ENCODE measurements around the gene WDFY4.

Gene WDFY4

GRCh38 chr10:48745662-48746245, 61.1 kb downstream of the WDFY4 start:
- no peak for DNase-seq

DNA sequence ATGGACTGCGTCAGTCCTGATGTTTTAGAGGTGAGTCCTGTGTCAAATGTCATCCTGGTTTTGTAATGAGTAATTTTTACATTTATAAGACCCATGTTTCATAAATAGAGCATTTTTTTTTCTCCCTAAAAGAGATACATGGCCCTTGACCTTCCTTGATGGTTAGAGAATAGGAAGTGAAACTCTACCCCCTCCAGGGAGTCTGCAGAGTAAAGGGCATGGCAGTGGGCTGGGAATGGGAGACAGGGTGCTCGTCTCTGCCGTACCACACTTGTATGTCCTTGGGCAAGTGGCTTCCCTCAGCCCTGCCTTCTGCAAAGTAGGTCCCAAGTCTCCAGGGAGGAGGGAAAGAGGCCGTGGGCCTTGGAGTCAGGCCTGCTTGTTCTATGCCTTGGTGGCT, 63.9 kb downstream of the WDFY4 start:
- peak; percentile 91 for DNase-seq

DNA sequence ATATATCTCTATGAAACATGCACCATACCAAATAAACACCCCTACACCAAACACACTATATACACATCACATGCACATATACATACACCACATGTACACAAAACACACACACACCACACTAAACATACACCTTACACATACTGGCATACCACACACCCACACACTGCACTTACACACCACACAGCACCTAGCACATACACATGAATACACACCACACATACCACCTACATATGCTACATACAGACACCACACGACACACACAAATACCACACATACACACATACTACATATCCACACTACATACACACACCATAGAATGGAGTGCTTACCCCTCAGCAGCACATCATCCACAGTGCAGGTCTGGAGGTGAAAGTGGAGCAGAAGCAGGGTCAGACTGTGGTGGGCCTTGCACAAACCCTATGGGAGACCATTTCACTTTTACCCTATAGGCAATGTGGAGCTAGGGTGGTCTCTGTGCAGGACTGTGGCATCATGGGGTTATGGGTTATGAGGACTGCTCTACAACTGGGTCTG, 64.6 kb downstream of the WDFY4 start:
- DNase-seq: no peak

- no peak for DNase-seq
Observed at GRCh38 chr10:48750019-48750418, 65.3 kb downstream of the WDFY4 start.

- DNase-seq: no peak
Observed at GRCh38 chr10:48750991-48751390, 66.3 kb downstream of the WDFY4 start.

GRCh38 chr10:48751730-48752129, 67.1 kb downstream of the WDFY4 start:
- no peak for DNase-seq

DNA sequence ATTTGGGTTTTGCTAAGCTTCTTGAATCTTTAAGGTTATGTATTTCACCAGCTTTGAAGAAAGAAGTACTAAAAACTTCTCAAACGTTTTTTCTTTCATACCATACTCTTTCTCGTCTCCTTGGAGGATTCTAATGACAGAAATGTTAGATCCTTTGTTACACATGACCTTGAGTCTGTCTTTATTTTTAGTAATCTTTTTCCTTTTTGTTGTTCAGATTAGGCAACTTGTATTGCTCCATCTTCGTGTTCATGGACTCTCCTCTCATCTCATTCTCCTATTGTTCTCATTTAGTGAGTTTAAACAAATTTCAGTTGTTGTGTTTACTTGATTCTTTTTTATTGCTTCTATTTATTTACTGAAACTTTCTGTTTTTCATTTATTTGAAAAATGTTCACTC, 73.7 kb downstream of the WDFY4 start:
- DNase-seq: peak; percentile 45

- peak; percentile 78 for DNase-seq
Observed at GRCh38 chr10:48759113-48759901, 74.6 kb downstream of the WDFY4 start.

GRCh38 chr10:48760983-48761382, 76.3 kb downstream of the WDFY4 start:
- DNase-seq: no peak

GRCh38 chr10:48762064-48763042, 77.7 kb downstream of the WDFY4 start:
- DNase-seq: no peak

DNA sequence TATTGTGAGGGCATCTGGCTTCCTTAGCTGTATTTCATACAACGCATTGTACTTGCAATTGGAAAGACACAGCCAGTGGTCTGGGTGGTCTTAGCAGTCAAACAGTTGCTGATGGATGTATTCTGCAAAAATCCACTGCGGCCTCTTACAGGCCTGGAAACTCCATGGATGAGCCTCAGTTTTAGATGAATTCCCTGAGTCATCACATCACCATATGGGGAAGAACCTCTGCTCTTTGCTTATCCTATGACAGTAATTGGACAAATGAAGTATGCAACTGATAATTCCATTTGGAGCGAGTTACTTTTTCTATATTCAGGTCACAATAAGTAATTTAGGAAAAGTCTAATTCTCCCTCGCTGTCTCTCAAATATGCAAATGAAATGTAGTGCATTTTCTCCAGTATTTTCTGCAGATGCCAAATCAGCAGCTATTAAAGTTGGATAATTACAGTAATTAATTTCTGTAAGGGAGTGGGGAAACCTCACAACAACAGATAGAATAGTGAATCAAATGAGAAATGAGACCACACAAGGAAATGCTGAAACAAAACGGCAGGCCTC, 78.8 kb downstream of the WDFY4 start:
- DNase-seq: no peak

GRCh38 chr10:48764486-48764885, 79.8 kb downstream of the WDFY4 start:
- no peak for DNase-seq

DNA sequence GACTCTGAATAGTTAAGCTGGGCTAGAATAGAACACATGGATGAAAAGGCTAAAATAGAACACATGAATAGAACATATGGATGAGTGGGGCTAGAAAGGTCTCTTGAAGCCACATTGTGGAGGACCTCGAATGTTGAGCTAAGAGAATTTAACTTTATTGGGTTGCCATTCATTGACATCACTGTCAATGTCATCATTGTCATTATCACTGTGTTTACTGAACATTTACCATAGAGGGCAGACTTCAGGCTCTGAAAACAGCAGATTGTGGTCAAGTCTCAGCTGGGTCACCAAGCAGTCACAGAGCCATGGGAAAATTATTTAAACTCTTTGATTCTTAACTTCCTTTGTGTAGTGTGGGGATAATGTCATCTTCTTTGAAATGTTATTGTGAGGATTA, 80.4 kb downstream of the WDFY4 start:
- DNase-seq: peak; percentile 7

GRCh38 chr10:48765527-48765926, 80.9 kb downstream of the WDFY4 start:
- DNase-seq: no peak

- no peak for DNase-seq
Observed at GRCh38 chr10:48767373-48768143, 82.9 kb downstream of the WDFY4 start.

DNA sequence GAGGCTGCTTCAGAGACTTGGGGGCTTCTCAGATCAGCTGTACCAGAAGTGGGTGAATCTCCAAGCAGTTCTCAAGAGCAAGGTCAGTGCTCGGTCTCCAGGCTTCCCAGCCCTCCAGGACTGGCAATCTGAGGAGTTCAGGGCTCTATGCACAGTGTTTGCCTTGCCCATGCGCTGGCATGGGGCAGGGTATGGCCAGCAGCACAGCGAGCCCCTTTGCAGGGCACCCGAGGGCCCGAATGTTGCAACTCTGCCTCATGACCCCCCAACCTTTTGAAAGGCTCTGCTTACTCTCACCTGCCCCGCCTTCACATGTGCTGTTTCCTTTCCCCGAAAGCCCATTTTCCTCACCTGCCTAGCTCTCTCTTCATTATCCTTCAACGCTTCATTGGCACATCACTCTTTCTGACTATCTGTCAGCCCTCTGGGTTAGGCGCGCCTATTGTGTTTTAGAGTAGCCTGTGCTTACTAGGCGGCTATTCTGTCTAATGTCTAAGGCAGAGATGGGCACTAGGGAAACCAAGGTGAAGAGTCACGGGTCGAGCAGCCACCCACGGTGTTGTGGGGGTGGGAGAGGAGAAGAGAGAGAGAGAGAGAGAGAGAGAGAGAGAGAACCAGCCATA, 83.6 kb downstream of the WDFY4 start:
- no peak for DNase-seq

DNA sequence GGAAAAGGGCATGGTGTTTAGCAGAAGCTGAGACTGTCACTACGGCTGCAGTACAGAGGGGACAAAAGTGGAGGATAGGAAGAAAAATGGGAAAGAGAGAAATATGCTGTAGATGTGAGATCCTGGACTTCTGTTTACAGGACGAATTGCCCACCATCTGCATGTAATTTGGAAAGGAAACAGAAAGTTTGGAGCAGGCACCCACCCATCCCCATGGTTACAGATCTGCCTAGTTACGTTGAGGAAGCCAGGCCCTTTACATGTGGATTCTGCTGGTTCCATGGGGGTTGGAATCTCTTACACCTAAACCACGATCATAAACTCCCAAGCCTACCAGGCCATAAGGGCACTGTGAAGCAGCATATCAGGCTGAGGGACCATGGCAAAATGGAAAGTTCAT, 84.3 kb downstream of the WDFY4 start:
- no peak for DNase-seq

DNA sequence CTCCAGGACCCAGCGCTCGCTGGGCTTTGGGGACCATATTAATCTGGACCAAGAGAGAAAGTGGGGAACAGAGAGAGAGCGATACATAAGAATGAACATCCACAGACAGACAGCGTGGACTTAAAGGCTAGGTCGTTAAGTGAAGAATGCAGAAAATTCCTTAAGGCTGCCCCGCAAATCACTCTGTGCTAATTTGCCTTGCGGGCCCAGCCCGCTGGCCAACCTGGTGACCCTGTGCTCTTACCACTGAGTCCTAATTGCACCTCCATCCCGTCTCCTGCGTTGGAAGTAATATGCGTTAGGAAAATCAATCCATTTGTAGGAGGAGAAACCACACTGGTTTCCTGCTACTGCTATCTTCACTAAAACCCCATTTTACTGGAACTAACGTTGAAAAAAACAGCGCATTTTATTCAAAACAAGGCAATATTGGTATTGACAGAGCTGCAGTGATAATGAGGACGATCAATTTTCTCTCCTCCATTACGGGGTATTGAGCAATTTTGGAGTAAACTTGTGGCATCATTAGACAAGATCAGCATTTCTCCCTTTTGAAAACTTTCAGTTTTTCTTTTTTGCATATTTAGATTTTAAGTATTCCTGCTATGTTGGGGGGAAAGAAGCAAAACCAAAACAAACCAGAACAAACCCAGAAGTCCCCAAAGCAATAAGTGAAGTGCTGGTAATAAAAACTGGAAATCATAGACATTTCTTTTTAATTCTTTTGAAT, 85.2 kb downstream of the WDFY4 start:
- DNase-seq: no peak

DNA sequence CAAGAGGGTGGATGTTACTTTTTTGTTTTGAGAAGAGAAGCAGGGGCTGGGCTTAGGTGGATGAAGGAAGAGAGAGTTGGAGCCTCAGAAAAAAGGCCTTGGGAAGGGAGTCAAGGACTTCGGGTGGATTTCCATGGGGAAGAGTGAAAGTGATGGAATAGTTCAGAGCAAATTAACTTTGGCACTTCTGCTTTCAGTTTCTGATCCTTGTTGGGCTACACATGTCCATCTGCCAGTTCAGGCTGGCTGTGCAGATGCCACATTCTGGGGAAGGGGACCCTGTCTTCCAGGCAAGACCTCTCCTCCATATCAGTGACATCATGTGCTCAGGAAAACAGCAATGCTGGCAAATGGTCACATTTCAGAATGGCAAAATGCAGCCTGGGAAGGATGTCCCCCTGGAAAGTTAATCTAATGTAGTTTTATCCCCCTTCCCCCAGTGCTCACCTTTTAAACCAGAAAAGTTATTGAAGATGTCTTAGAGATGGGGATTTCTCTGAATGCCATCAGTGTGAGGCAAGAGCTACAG, 86.0 kb downstream of the WDFY4 start:
- DNase-seq: peak; percentile 32

GRCh38 chr10:48771234-48771633, 86.6 kb downstream of the WDFY4 start:
- no peak for DNase-seq

DNA sequence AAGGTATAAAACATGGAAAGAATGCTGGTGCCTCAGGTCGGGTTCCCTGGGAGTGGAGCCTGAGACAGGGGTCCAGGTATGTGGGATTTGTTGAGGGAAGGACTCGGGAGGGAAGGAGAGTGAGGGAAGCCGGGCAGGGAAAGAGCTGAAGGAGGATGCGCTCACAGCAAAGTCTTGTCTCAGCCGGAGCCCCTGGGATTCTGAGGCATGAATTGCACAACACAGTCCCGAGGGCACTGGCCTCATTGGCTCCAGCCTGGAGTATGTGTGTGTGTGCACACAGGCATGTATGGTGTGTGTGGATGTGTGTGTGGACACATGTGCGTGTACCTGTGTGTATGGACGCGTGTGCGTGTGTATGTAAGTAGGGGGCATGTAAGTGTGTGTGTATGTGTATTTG, 87.4 kb downstream of the WDFY4 start:
- no peak for DNase-seq

Data from MV-4-11 (cell line).